HG02642 (cell line): ENCODE data around the gene TYW1.
"Not testable (repeated sequence)": the region's sequence is repeated elsewhere in the genome, so short reads cannot be mapped to it uniquely, and the experiment has no call there.

ENCODE experiments used
- ATAC-seq: cut with Tn5 transposase; IDR thresholded peaks from one replicate; pipeline ENCODE4 v1.9.1; 2021; ENCODE audit warnings: mild to moderate bottlenecking; ENCODE audit not compliant: unreplicated experiment, poor library complexity

TYW1 gene

DNA sequence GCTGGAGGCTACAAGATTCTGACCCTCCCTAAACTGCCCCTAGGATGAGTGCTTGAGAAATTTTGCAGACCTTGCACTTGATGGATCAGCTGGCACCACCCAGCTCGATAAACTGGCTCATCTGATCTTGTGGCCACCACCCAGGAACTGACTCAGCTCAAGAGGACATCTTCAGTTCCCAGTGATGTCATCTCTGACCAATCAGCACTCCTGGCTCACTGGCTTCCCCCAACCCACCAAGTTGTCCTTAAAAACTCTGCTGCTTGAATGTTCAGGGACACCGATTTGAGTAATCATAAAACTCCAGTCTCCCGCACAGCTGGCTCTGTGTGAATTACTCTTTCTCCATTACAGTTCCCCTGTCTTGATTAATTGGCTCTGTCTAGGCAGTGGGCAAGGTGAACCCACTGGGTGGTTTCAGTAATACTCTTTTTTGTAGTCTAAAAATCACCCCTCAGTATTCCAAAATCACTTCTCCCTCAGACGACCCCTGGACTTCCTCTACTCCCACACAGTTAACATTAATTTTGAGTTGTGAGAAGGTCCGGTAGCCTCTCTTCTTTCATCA is 229.8 kb downstream of the TYW1 start:
- ATAC-seq: not testable (repeated sequence)

- ATAC-seq: not testable (repeated sequence)
Measured at GRCh38 chr7:67226967-67227366, 230.3 kb downstream of the TYW1 start.

DNA sequence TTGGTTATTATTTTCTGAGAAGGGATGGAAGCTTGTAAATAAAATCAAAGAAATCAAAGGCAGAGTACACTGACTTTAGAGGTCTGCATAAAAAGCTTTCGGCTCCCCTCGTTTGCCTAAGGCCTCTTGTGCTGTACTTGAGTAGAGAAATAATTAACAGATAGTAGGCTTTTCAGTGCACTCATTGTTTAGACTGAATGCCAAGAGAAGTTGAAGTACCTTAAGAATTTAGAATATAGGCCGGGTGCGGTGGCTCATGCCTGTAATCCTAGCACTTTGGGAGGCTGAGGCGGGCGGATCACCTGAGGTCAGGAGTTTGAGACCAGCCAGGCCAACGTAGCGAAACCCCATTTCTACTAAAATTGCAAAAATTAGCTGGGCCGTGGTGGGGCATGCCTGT is 232.4 kb downstream of the TYW1 start:
- not testable (repeated sequence) for ATAC-seq

DNA sequence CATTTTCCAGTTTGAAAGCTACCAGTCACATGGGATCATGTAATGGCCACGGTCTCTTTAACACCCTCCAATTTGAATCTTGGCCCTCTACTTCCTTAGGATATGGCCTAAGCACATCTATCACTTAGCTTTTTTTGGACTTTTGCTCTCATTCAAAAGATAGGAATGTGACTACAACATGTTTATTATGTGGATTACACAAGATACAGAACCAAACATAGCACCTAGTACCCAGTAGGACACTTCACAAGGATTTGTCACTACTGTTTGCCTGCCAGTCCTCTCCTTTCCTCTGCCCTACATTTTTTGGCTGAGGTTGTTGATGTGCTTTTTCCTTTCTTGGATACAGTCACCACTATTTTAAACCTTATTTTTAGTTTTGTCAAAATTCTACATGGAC is 233.4 kb downstream of the TYW1 start:
- ATAC-seq: not testable (repeated sequence)

GRCh38 chr7:67233506-67233905 is 236.9 kb downstream of the TYW1 start:
- ATAC-seq: not testable (repeated sequence)

DNA sequence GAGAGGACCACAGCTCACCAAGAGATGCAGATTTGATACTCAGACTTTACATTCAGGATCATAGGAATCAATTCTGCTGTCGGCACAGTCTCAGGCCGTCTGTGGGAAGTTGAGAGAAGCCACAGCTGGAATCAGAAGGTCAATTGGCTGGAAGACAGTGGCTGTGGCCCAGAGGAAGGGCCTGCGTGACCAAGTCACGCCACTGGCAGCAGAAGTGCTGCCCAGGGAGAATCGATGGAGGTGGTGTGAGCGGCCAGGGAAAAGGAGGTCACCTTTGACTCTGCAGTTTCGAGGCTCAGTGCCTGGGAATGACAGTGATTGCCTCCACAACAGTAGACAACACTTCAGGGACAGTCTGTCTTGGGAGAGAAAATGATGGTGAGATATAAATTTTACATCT is 239.6 kb downstream of the TYW1 start:
- ATAC-seq: not testable (repeated sequence)

- ATAC-seq: not testable (repeated sequence)
Measured at GRCh38 chr7:67242871-67243270, 246.2 kb downstream of the TYW1 start.

- ATAC-seq: not testable (repeated sequence)
Measured at GRCh38 chr7:67248364-67248763, 251.7 kb downstream of the TYW1 start.

DNA sequence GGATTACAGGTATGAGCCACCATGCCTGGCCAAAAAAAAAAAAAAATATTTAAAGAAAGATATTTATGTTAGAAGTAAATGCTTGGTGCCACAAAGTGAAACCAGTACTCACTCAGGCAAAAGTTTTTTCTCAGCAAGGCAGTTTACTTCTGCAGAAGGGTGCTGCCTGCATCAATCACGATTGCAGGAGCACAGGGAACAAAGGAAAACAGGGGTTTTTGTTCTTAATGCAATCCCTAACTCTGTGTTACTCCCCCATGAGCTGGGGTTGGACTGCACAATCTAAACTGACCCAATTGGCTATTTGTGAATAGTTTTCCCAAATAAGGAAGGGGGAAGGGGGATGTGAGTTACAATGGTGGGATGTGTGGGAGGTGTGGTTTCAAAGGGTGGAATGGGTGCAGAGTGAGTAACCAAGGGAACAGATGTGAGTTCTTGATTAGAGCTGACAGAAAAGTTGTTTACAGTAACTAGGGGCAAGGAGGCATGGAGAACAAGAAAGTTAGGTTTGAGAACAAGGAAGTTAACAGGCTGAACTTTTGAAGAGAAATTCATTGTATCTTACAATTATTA is 255.4 kb downstream of the TYW1 start:
- ATAC-seq: no peak

- ATAC-seq: not testable (repeated sequence)
Measured at GRCh38 chr7:67255076-67255475, 258.4 kb downstream of the TYW1 start.

DNA sequence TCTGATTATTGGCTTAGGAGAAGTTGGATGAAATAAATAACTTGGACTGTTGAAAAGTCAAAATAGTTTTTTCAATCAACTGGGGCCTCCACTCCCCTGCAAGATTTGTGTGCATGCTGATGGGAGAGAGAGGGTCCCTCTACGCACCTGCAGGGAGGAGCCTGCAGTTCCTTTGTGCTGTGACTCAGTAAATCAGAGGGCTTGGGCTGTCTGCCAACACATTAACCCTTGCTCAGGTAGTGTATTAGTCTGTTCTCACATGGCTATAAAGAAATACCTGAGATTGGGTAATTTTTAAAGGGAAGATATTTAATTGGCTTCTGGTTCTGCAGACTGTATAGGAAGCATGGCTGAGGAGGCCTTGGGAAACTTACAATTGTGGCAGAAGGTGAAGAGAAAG is 261.1 kb downstream of the TYW1 start:
- not testable (repeated sequence) for ATAC-seq

DNA sequence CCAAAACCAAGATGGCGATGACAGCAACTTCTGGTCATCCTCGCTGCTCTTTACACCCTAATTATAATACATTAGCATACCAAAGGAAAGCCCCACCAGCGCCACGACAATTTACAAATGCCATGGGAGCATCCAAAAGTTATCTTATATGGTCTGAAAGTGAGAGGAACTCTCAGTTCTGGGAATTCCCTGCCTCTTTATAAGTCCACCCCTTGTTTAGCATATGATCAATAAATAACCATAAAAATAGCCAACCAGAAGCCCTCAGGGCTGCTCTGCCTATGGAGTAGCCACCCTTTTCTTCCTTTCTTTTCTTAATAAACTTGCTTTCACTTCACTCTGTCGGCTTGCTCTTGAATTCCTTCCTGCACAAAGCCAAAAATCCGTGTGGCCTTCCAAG is 262.7 kb downstream of the TYW1 start:
- ATAC-seq: not testable (repeated sequence)

- not testable (repeated sequence) for ATAC-seq
Measured at GRCh38 chr7:67260166-67260586, 263.5 kb downstream of the TYW1 start.

DNA sequence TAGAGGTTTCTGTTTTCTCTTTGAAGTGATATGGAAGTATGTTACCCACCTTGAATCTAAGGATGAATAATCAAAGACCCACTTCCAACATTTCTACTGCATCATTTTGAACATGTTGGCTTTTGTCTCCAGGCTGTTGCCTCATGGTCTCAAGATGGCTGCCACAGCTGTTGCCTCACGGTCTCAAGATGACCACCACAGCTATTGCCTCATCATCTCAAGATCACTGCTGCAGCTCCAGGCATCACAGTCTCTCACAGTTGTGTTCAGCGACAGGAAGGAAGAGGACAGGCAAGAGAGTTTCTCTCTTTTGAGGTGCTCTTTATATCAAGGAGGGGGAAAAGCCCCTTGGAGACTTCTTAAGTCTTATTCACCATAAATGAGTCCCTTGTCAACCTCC is 267.4 kb downstream of the TYW1 start:
- not testable (repeated sequence) for ATAC-seq

DNA sequence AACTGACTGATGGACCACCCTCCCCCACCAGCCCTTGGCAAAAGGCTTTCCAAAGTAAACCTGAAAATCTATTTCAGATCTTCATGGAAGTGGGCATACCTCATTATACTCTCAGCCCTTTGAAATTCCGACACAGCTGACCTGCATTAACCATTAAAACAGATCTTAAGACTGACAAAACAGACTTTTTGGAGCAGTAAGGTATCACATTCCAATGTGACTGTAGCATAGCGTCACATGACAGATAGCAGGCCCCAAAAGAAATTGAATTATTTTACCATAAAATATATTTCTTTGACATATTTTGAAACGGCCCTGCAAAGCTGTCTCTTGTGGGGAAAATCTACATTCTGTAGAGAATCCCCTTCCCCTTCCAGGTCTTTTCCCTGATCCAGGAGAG is 269.4 kb downstream of the TYW1 start:
- ATAC-seq: not testable (repeated sequence)

GRCh38 chr7:67267914-67268313 is 271.3 kb downstream of the TYW1 start:
- no peak for ATAC-seq

DNA sequence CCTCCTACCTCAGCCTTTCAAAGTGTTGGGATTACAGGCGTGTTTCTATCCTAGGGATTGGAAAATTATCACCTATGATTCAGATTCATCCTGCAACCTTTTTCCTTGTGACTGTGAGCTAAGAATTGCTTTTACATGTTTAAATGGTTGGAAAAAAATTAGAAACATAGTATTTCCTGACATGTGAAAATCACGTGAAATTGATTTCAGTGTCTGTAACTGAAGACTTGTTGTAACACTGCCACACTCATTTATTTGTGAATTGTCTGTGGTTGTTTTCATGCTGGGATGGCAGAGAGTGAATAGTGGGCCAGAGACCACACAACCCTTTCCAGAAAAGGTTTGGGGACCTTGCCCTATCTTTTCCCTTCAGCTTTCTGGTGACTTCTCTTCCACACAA is 273.3 kb downstream of the TYW1 start:
- not testable (repeated sequence) for ATAC-seq
